GM23338 (cell line): ENCODE measurements around the gene ATP12A. TPM values are rescaled to one million over a fixed set of nuclear protein-coding genes. Genes with fewer than 3 reads are reported as not detected.

Experiments
- ATAC-seq: fragments of 200-7000 bp; cut with Tn5 transposase; 3 replicates; pipeline ENCODE4 v1.9.1; 2020
- DNase-seq: peaks from one replicate; pipeline ENCODE4 v3.0.0-alpha.2; 2015; ENCODE audit warnings: low spot score
- H2AFZ ChIP-seq: fragments of 200-600 bp; sonication (generic); 2 replicates; pipeline ENCODE4 v1.8.0; 2016; ENCODE audit warnings: antibody characterized with exemption, mild to moderate bottlenecking, moderate library complexity
- H3F3A ChIP-seq: fragments of 200-600 bp; sonication (generic); replicated peaks from 2 replicates; pipeline ENCODE4 v1.8.0; 2017; ENCODE audit warnings: antibody characterized with exemption, mixed run types, low read depth
- H3K27ac ChIP-seq: fragments of 200-600 bp; sonication (generic); 2 replicates; pipeline ENCODE4 v1.6.1; 2016; ENCODE audit warnings: low read depth
- H3K27me3 ChIP-seq: fragments of 200-600 bp; sonication (generic); 2 replicates; pipeline ENCODE4 v1.8.0; 2016; ENCODE audit warnings: mild to moderate bottlenecking, mixed run types, moderate library complexity; ENCODE audit not compliant: insufficient read depth
- H3K36me3 ChIP-seq: fragments of 200-600 bp; sonication (generic); 2 replicates; pipeline ENCODE4 v1.8.0; 2016; ENCODE audit warnings: mild to moderate bottlenecking; ENCODE audit not compliant: insufficient read depth
- H3K4me1 ChIP-seq: fragments of 200-600 bp; sonication (generic); 2 replicates; pipeline ENCODE4 v1.8.0; 2016; ENCODE audit warnings: mild to moderate bottlenecking, moderate library complexity; ENCODE audit not compliant: insufficient read depth
- H3K4me2 ChIP-seq: fragments of 200-600 bp; sonication (generic); 2 replicates; pipeline ENCODE4 v1.7.1; 2017; ENCODE audit warnings: mixed run types
- H3K4me3 ChIP-seq: fragments of 200-600 bp; sonication (generic); 2 replicates; pipeline ENCODE4 v1.6.1; 2016; ENCODE audit warnings: mixed run types
- H3K79me2 ChIP-seq: fragments of 200-600 bp; sonication (generic); replicated peaks from 2 replicates; pipeline ENCODE4 v1.8.0; 2017; ENCODE audit warnings: mild to moderate bottlenecking; ENCODE audit not compliant: insufficient read depth
- H3K9me2 ChIP-seq: fragments of 200-600 bp; sonication (generic); 2 replicates; pipeline ENCODE4 v1.8.0; 2017; ENCODE audit not compliant: insufficient read depth
- H4K20me1 ChIP-seq: fragments of 200-600 bp; sonication (generic); replicated peaks from 2 replicates; pipeline ENCODE4 v1.8.0; 2017; ENCODE audit warnings: mild to moderate bottlenecking; ENCODE audit not compliant: insufficient read depth
- H3K27ac Mint-ChIP-seq: 2 replicates; pipeline ENCODE4 v1.8.0; 2020; ENCODE audit warnings: inconsistent platforms, mild to moderate bottlenecking, moderate library complexity, mixed read lengths
- H3K27me3 Mint-ChIP-seq: 3 replicates; pipeline ENCODE4 v1.8.0; 2022; ENCODE audit warnings: low read depth, mild to moderate bottlenecking, moderate library complexity, mixed read lengths, inconsistent platforms; ENCODE audit not compliant: insufficient read depth, poor library complexity
- H3K36me3 Mint-ChIP-seq: 3 replicates; pipeline ENCODE4 v1.8.0; 2021; ENCODE audit warnings: low read depth, mild to moderate bottlenecking, inconsistent platforms, moderate library complexity, mixed read lengths
- H3K4me1 Mint-ChIP-seq: 3 replicates; pipeline ENCODE4 v1.8.0; 2020; ENCODE audit warnings: mild to moderate bottlenecking, inconsistent platforms, mixed read lengths
- H3K4me3 Mint-ChIP-seq: 3 replicates; pipeline ENCODE4 v1.8.0; 2021; ENCODE audit warnings: moderate library complexity, mild to moderate bottlenecking, inconsistent platforms, mixed read lengths
- H3K9me3 Mint-ChIP-seq: 3 replicates; pipeline ENCODE4 v1.8.0; 2020; ENCODE audit warnings: moderate library complexity, mild to moderate bottlenecking, inconsistent platforms, mixed read lengths
- CREB1 ChIP-seq: fragments of 250-450 bp; sonication (Bioruptor Pico); IDR thresholded peaks from 2 replicates; pipeline ENCODE4 v1.5.0; 2020; ENCODE audit warnings: low read depth, mild to moderate bottlenecking, moderate library complexity
- CTCF ChIP-seq, 2 experiments: fragments of 200-600 bp in 1 of 2; sonication (generic) in 1 of 2; conservative IDR thresholded peaks; 2 replicates each; pipeline versions ENCODE4 v1.5.1 to v1.6.1; 2016 to 2017; ENCODE audit warnings: antibody characterized with exemption in 2 of 2, low read depth in 2 of 2, mild to moderate bottlenecking in 2 of 2, moderate library complexity in 1 of 2
- ETS1 ChIP-seq: IDR thresholded peaks from 2 replicates; pipeline ENCODE4 v1.6.1; 2016; ENCODE audit warnings: antibody characterized with exemption
- EZH2 ChIP-seq: fragments of 200-600 bp; sonication (generic); IDR thresholded peaks from one replicate; pipeline ENCODE4 v1.8.0; 2017; ENCODE audit warnings: antibody characterized with exemption, mild to moderate bottlenecking, low read depth; ENCODE audit not compliant: unreplicated experiment
- EZH2phosphoT487 ChIP-seq: fragments of 200-600 bp; sonication (generic); IDR thresholded peaks from one replicate; pipeline ENCODE4 v1.8.1; 2018; ENCODE audit warnings: antibody characterized with exemption; ENCODE audit not compliant: unreplicated experiment
- JUNB ChIP-seq: IDR thresholded peaks from one replicate; pipeline ENCODE4 v1.6.1; 2016; ENCODE audit warnings: antibody characterized with exemption; ENCODE audit not compliant: unreplicated experiment
- NANOG ChIP-seq: IDR thresholded peaks from 2 replicates; pipeline ENCODE4 v1.6.1; 2016; ENCODE audit warnings: antibody characterized with exemption, borderline replicate concordance
- POLR2AphosphoS5 ChIP-seq: IDR thresholded peaks from 2 replicates; pipeline ENCODE4 v1.6.1; 2016; ENCODE audit warnings: antibody characterized with exemption, low read depth
- REST ChIP-seq: IDR thresholded peaks from one replicate; pipeline ENCODE4 v1.6.1; 2018; ENCODE audit warnings: antibody characterized with exemption; ENCODE audit not compliant: unreplicated experiment
- STAT1 ChIP-seq: IDR thresholded peaks from one replicate; pipeline ENCODE4 v1.6.1; 2016; ENCODE audit warnings: antibody characterized with exemption; ENCODE audit not compliant: unreplicated experiment
- ZNF114 ChIP-seq: fragments of 250-450 bp; sonication (Bioruptor Pico); IDR thresholded peaks from 2 replicates; pipeline ENCODE4 v1.5.0; 2020; ENCODE audit warnings: mild to moderate bottlenecking, moderate library complexity
- ZNF331 ChIP-seq: fragments of 250-450 bp; sonication (Bioruptor Pico); IDR thresholded peaks from 2 replicates; pipeline ENCODE4 v1.5.0; 2020; ENCODE audit warnings: low read depth, mild to moderate bottlenecking, moderate library complexity
- polyA plus RNA-seq: library from polyadenylated mRNA; unstranded; fragments of >200 nt; fragmentation: Nextera tagmentation; extraction: Ambion mirVana; gene quantifications from 2 replicates; pipeline ENCODE4 v1.2.1, GENCODE V29; 2016
- total RNA-seq: library from RNA; depleted of rRNA; stranded (reverse); fragments of >200 nt; shearing (Covaris generic); gene quantifications from 2 replicates; pipeline ENCODE4 v1.2.3, GENCODE V29; 2014
- TF ChIP-seq, protein P1 (sequence below): fragments of 250-450 bp; sonication (Bioruptor Pico); IDR thresholded peaks from 2 replicates; pipeline ENCODE4 v1.5.0; 2020; ENCODE audit warnings: mild to moderate bottlenecking, moderate library complexity

Gene ATP12A
- total and polyA plus RNA-seq, 2 experiments from 2014 or later, result 0.40 to 1.0 TPM

DNA sequence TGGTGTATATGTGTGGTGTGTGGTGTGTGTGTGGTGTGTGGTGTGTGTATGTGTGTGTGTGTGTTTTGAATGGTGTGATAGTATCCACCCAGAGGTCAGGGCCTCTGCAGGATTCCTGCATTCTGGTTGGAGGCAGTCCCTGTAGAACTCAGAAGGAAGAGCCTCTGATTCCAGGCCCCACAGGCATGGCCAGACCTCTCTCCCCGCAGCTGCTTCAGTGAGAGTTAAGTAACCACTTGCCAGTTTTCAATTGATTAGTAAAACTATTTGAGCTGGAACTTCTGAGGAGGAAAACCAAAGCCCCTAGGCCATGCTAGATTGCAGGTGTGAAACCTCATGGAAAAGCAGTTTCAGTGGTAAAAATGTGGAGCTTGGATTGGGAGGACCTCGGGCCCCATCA, 2.1 kb downstream of the ATP12A start:
- H3K4me3 ChIP-seq, result no peak overlapping the region
- peaks cover 35% of the 10 kb centered on the region for H3K27me3 ChIP-seq
- no peak overlapping the region for H2AFZ ChIP-seq
- H4K20me1 ChIP-seq, result no peaks in the 10 kb centered on the region
- H3K79me2 ChIP-seq, result no peaks in the 10 kb centered on the region
- ATAC-seq (no peak), DNase-seq (no peak)
- H3K27me3 Mint-ChIP-seq, result peaks cover 29% of the 10 kb centered on the region
- H3K9me2 ChIP-seq, result no peaks in the 10 kb centered on the region
- no peak overlapping the region for H3K4me3 Mint-ChIP-seq
- H3F3A ChIP-seq, result no peaks in the 10 kb centered on the region
- H3K27ac Mint-ChIP-seq, result no peak overlapping the region
- no peak for TF ChIP-seq JUNB
- no peak for TF ChIP-seq ETS1
- TF ChIP-seq CTCF (conservative IDR thresholded peaks at IDR 0.05; ENCODE audit: low read depth in 2 of 2), result no peak
- no peak for TF ChIP-seq CREB1
- TF ChIP-seq ZNF114 (CRISPR knock-in tag), result no peak
- TF ChIP-seq REST, result no peak
- TF ChIP-seq, protein P1, sequence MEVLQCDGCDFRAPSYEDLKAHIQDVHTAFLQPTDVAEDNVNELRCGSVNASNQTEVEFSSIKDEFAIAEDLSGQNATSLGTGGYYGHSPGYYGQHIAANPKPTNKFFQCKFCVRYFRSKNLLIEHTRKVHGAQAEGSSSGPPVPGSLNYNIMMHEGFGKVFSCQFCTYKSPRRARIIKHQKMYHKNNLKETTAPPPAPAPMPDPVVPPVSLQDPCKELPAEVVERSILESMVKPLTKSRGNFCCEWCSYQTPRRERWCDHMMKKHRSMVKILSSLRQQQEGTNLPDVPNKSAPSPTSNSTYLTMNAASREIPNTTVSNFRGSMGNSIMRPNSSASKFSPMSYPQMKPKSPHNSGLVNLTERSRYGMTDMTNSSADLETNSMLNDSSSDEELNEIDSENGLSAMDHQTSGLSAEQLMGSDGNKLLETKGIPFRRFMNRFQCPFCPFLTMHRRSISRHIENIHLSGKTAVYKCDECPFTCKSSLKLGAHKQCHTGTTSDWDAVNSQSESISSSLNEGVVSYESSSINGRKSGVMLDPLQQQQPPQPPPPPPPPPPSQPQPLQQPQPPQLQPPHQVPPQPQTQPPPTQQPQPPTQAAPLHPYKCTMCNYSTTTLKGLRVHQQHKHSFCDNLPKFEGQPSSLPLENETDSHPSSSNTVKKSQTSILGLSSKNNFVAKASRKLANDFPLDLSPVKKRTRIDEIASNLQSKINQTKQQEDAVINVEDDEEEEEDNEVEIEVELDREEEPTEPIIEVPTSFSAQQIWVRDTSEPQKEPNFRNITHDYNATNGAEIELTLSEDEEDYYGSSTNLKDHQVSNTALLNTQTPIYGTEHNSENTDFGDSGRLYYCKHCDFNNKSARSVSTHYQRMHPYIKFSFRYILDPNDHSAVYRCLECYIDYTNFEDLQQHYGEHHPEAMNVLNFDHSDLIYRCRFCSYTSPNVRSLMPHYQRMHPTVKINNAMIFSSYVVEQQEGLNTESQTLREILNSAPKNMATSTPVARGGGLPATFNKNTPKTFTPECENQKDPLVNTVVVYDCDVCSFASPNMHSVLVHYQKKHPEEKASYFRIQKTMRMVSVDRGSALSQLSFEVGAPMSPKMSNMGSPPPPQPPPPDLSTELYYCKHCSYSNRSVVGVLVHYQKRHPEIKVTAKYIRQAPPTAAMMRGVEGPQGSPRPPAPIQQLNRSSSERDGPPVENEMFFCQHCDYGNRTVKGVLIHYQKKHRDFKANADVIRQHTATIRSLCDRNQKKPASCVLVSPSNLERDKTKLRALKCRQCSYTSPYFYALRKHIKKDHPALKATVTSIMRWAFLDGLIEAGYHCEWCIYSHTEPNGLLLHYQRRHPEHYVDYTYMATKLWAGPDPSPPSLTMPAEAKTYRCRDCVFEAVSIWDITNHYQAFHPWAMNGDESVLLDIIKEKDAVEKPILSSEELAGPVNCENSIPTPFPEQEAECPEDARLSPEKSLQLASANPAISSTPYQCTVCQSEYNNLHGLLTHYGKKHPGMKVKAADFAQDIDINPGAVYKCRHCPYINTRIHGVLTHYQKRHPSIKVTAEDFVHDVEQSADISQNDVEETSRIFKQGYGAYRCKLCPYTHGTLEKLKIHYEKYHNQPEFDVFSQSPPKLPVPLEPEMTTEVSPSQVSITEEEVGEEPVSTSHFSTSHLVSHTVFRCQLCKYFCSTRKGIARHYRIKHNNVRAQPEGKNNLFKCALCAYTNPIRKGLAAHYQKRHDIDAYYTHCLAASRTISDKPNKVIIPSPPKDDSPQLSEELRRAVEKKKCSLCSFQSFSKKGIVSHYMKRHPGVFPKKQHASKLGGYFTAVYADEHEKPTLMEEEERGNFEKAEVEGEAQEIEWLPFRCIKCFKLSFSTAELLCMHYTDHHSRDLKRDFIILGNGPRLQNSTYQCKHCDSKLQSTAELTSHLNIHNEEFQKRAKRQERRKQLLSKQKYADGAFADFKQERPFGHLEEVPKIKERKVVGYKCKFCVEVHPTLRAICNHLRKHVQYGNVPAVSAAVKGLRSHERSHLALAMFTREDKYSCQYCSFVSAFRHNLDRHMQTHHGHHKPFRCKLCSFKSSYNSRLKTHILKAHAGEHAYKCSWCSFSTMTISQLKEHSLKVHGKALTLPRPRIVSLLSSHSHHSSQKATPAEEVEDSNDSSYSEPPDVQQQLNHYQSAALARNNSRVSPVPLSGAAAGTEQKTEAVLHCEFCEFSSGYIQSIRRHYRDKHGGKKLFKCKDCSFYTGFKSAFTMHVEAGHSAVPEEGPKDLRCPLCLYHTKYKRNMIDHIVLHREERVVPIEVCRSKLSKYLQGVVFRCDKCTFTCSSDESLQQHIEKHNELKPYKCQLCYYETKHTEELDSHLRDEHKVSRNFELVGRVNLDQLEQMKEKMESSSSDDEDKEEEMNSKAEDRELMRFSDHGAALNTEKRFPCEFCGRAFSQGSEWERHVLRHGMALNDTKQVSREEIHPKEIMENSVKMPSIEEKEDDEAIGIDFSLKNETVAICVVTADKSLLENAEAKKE (CRISPR knock-in tag), result no peak
- TF ChIP-seq ZNF331 (CRISPR knock-in tag), result no peak
- no peak for TF ChIP-seq STAT1
- TF ChIP-seq POLR2AphosphoS5, result no peak
- no peak for TF ChIP-seq NANOG
- TF ChIP-seq EZH2, result no peak
- TF ChIP-seq EZH2phosphoT487, result no peak
- H3K36me3 Mint-ChIP-seq, result no peaks in the 10 kb centered on the region
- no peak overlapping the region for H3K27ac ChIP-seq
- peaks cover 44% of the 10 kb centered on the region for H3K4me1 Mint-ChIP-seq
- H3K9me3 Mint-ChIP-seq, result no peaks in the 10 kb centered on the region
- peaks cover 25% of the 10 kb centered on the region for H3K4me1 ChIP-seq
- H3K36me3 ChIP-seq, result no peaks in the 10 kb centered on the region
- no peak overlapping the region for H3K4me2 ChIP-seq
